Gastroesophageal sphincter (tissue), 3 donors: ENCODE measurements around the gene CENPM.

Experiments used
- CTCF ChIP-seq, 4 experiments: fragments of 200-600 bp in 2 of 4; fragments of 450-650 bp in 2 of 4; sonication (generic) in 1 of 4; IDR thresholded peaks; one replicate each; pipeline ENCODE4 v1.5.1; 2017 to 2019; ENCODE audit warnings: antibody characterized with exemption in 4 of 4, mild to moderate bottlenecking in 2 of 4, moderate library complexity in 2 of 4
- POLR2A ChIP-seq, 2 donors: fragments of 450-650 bp; IDR thresholded peaks; one replicate each; pipeline ENCODE4 v1.6.1; 2017; ENCODE audit warnings: antibody characterized with exemption in 2 of 2, mild to moderate bottlenecking in 2 of 2, moderate library complexity in 1 of 2
- POLR2AphosphoS5 ChIP-seq: sonication (generic); formaldehyde crosslinking; IDR thresholded peaks from one replicate; pipeline ENCODE4 v1.6.1; 2017; ENCODE audit warnings: antibody characterized with exemption

- no peak for TF ChIP-seq POLR2AphosphoS5
- TF ChIP-seq CTCF (IDR thresholded peaks at IDR 0.05), result no peak
- TF ChIP-seq POLR2A (IDR thresholded peaks at IDR 0.05), result no peak
Observed at GRCh38 chr22:41982865-41983264, 35.9 kb upstream of the CENPM start.
